Endothelial cell of umbilical vein (primary cell): ENCODE measurements around the gene HIRA. TPM values are rescaled to one million over a fixed set of nuclear protein-coding genes. Genes with fewer than 3 reads are reported as not detected.

Source experiments
- BruUV-seq: library from RNA; stranded (reverse); fragments of 400-500 nt; replicated peaks from 2 replicates; lab custom pipeline; 2021; lab: Mats Ljungman, UMichigan
- CTCF ChIA-PET: fragments of 300-600, 350-600 bp; sonication (Branson Sonifier 250); formaldehyde crosslinking; loops from one replicate; lab custom pipeline; 2021; ENCODE audit warnings: antibody characterized with exemption, inconsistent platforms; lab: Charles Lee
- POLR2A ChIA-PET: fragments of 300-600, 350-600 bp; sonication (Branson Sonifier 250); formaldehyde crosslinking; loops from one replicate; lab custom pipeline; 2021; ENCODE audit warnings: antibody characterized with exemption, inconsistent platforms; lab: Charles Lee
- DNase-seq: peaks from one replicate; pipeline ENCODE4 v3.0.0-alpha.2; 2011; ENCODE audit warnings: low read depth, low spot score
- FAIRE-seq: peaks from 2 replicates; lab custom pipeline; 2011; peaks lifted over from hg19 to GRCh38; lab: Jason Lieb, UNC
- H2AFZ ChIP-seq: 2 replicates; pipeline ENCODE4 v1.6.0; 2012; ENCODE audit warnings: low read depth, low read length, control low read depth, inconsistent platforms
- H3K27ac ChIP-seq: 2 replicates; pipeline ENCODE4 v1.5.1; 2011; ENCODE audit warnings: low read depth, mild to moderate bottlenecking, control low read depth, low read length, moderate library complexity; ENCODE audit not compliant: insufficient read depth
- H3K27me3 ChIP-seq, 2 experiments: 2 replicates each; pipeline versions ENCODE4 v1.6.0 to v1.6.1; 2011; ENCODE audit warnings: low read length in 2 of 2, mixed read lengths in 1 of 2; ENCODE audit not compliant: control insufficient read depth in 2 of 2, insufficient read depth in 2 of 2
- H3K36me3 ChIP-seq, 2 experiments: 2 replicates in 1 of 2; 3 replicates in 1 of 2; pipeline ENCODE4 v1.5.1; 2011; ENCODE audit warnings: low read length in 2 of 2, mild to moderate bottlenecking in 1 of 2, moderate library complexity in 1 of 2; ENCODE audit not compliant: control insufficient read depth in 2 of 2, insufficient read depth in 2 of 2; ENCODE audit errors: extremely low read depth in 1 of 2
- H3K4me1 ChIP-seq: 3 replicates; pipeline ENCODE4 v1.5.1; 2011; ENCODE audit warnings: mild to moderate bottlenecking, low read length; ENCODE audit not compliant: control insufficient read depth, insufficient read depth; ENCODE audit errors: extremely low read depth
- H3K4me2 ChIP-seq: 2 replicates; pipeline ENCODE4 v1.6.1; 2011; ENCODE audit warnings: low read length, control low read depth, mixed read lengths; ENCODE audit not compliant: insufficient read depth
- H3K4me3 ChIP-seq, 3 experiments: fragments of 200-600 bp in 1 of 3; sonication (generic), shearing (Covaris generic) in 1 of 3; replicated peaks in 1 of 3; 2 replicates each; pipeline ENCODE4 v1.5.1; 2011 to 2016; ENCODE audit warnings: control low read depth in 3 of 3, low read length in 3 of 3, mild to moderate bottlenecking in 2 of 3, inconsistent platforms in 1 of 3, low read depth in 1 of 3, moderate library complexity in 1 of 3; ENCODE audit not compliant: insufficient read depth in 1 of 3
- H3K79me2 ChIP-seq: 2 replicates; pipeline ENCODE4 v1.6.0; 2012; ENCODE audit warnings: low read length, inconsistent platforms; ENCODE audit not compliant: control insufficient read depth, insufficient read depth
- H3K9ac ChIP-seq: replicated peaks from 2 replicates; pipeline ENCODE3; 2011; ENCODE audit warnings: low read length, control low read depth; ENCODE audit not compliant: insufficient read depth; ENCODE audit errors: extremely low read depth
- H3K9me1 ChIP-seq: replicated peaks from 3 replicates; pipeline ENCODE4 v1.6.0; 2011; ENCODE audit warnings: mild to moderate bottlenecking, low read length; ENCODE audit not compliant: control insufficient read depth, insufficient read depth; ENCODE audit errors: extremely low read depth
- H3K9me3 ChIP-seq: replicated peaks from 2 replicates; pipeline ENCODE4 v1.5.1; 2012; ENCODE audit warnings: low read length, inconsistent platforms; ENCODE audit not compliant: control insufficient read depth, insufficient read depth
- H4K20me1 ChIP-seq: replicated peaks from 2 replicates; pipeline ENCODE3; 2011; ENCODE audit warnings: mild to moderate bottlenecking, low read length; ENCODE audit not compliant: control insufficient read depth, insufficient read depth; ENCODE audit errors: extremely low read depth
- EZH2 ChIP-seq: IDR thresholded peaks from 2 replicates; pipeline ENCODE4 v1.6.1; 2012; ENCODE audit warnings: borderline replicate concordance, low read depth, mild to moderate bottlenecking, moderate library complexity, low read length, inconsistent platforms; ENCODE audit not compliant: severe bottlenecking
- FOS ChIP-seq: IDR thresholded peaks from 2 replicates; pipeline ENCODE4 v1.6.1; 2011; ENCODE audit warnings: mild to moderate bottlenecking, low read length, moderate library complexity, borderline replicate concordance; ENCODE audit not compliant: insufficient read depth
- GATA2 ChIP-seq: IDR thresholded peaks from 2 replicates; pipeline ENCODE4 v1.7.0; 2011; ENCODE audit warnings: low read depth, mild to moderate bottlenecking, moderate library complexity, mixed read lengths, low read length; ENCODE audit not compliant: insufficient read length, insufficient read depth
- JUN ChIP-seq: IDR thresholded peaks from 2 replicates; pipeline ENCODE4 v1.6.1; 2011; ENCODE audit warnings: borderline replicate concordance, low read depth; ENCODE audit not compliant: insufficient read length, insufficient read depth
- MYC ChIP-seq: IDR thresholded peaks from one replicate; pipeline ENCODE4 v1.6.1; 2011; ENCODE audit warnings: mild to moderate bottlenecking, low read depth, low read length
- POLR2A ChIP-seq: IDR thresholded peaks from 2 replicates; pipeline ENCODE4 v1.6.1; 2012; ENCODE audit warnings: low read depth, mild to moderate bottlenecking, control low read depth, low read length
- POLR2AphosphoS5 ChIP-seq: IDR thresholded peaks from 2 replicates; pipeline ENCODE4 v1.6.1; 2012; ENCODE audit warnings: low read depth, mild to moderate bottlenecking, control low read depth, low read length, moderate library complexity; ENCODE audit not compliant: insufficient read depth
- dilution Hi-C: fragments of 300-500 bp; cut with MboI; formaldehyde crosslinking; loops from one replicate; pipeline ENCODE4 v1.15.0; 2019; ENCODE audit warnings: low sequenced_read_pairs; ENCODE audit not compliant: extremely low pct_ligation_motif_present
- intact Hi-C: fragments of 100-400 bp; cut with micrococcal nuclease; formaldehyde crosslinking; loops from one replicate; pipeline ENCODE4 v1.10.0; 2022
- polyA plus RNA-seq, 4 experiments: library from polyadenylated mRNA; depleted of rRNA in 3 of 4; stranded (reverse) in 3 of 4; unstranded in 1 of 4; fragments of >200 nt; gene quantifications; 2 replicates each; pipeline versions ENCODE4 v1.2.1 to v1.2.3, GENCODE V29; 2011 to 2012; ENCODE audit warnings: missing spikeins in 1 of 4
- total RNA-seq: library from RNA; stranded (reverse); gene quantifications from 2 replicates; pipeline ENCODE4 v1.2.3, GENCODE V29; 2021
- TF ChIP-seq, protein P1 (sequence below): IDR thresholded peaks from 2 replicates; pipeline ENCODE4 v1.6.1; 2011; ENCODE audit not compliant: insufficient read depth, insufficient read length
- TF ChIP-seq, protein P2 (sequence below), 2 donors: IDR thresholded peaks; 1 replicate in 1 of 2; 2 replicates in 1 of 2; pipeline ENCODE4 v1.5.1; 2011; ENCODE audit warnings: low read length in 2 of 2, mild to moderate bottlenecking in 2 of 2, moderate library complexity in 2 of 2, control low read depth in 1 of 2, inconsistent platforms in 1 of 2, low read depth in 1 of 2; ENCODE audit not compliant: insufficient read depth in 1 of 2; ENCODE audit errors: extremely low read depth in 1 of 2

The HIRA gene
- total and polyA plus RNA-seq, 2 donors (not counting 3 experiments of a cell fraction or from before 2014, with no cell fraction given): 17.3 to 27.7 TPM

DNA sequence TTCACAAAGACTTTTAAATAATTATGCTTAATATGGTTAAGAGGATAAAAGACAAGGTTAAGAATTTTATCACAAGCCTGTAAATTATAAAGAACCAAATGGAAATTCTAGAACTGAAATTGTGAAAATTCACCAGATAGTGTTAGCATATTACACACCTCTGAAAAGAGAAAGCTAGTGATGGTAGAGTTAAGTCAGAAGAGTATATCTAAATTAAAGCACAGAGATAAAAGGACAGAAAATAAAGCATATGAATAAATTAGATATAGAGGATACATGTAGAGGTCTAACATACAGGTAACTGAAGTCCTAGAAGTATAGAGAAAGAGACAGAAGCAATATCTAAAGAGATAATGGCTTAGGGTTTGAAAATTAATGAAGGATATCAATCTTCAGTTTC lies 135.8 kb downstream of the HIRA start:
- Histone ChIP-seq H3K9me1 (no peaks in the 10 kb centered on the region), H3K9ac (no peak overlapping the region), H2AFZ (no peak overlapping the region), H3K27me3 (peaks cover 2 to 5% of the 10 kb centered on the region in 2 experiments), H4K20me1 (no peaks in the 10 kb centered on the region), H3K4me2 (no peak overlapping the region), H3K4me1 (peaks cover 7% of the 10 kb centered on the region), H3K36me3 (no peaks in the 10 kb centered on the region), H3K4me3 (no peak overlapping the region), H3K27ac (no peak overlapping the region), H3K9me3 (no peaks in the 10 kb centered on the region), H3K79me2 (no peaks in the 10 kb centered on the region)
- TF ChIP-seq GATA2 (no peak), POLR2AphosphoS5 (no peak), MYC (no peak), EZH2 (no peak), FOS (no peak), JUN (no peak), POLR2A (no peak)
- TF ChIP-seq, protein P1, sequence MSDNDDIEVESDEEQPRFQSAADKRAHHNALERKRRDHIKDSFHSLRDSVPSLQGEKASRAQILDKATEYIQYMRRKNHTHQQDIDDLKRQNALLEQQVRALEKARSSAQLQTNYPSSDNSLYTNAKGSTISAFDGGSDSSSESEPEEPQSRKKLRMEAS: no peak
- TF ChIP-seq, protein P2, sequence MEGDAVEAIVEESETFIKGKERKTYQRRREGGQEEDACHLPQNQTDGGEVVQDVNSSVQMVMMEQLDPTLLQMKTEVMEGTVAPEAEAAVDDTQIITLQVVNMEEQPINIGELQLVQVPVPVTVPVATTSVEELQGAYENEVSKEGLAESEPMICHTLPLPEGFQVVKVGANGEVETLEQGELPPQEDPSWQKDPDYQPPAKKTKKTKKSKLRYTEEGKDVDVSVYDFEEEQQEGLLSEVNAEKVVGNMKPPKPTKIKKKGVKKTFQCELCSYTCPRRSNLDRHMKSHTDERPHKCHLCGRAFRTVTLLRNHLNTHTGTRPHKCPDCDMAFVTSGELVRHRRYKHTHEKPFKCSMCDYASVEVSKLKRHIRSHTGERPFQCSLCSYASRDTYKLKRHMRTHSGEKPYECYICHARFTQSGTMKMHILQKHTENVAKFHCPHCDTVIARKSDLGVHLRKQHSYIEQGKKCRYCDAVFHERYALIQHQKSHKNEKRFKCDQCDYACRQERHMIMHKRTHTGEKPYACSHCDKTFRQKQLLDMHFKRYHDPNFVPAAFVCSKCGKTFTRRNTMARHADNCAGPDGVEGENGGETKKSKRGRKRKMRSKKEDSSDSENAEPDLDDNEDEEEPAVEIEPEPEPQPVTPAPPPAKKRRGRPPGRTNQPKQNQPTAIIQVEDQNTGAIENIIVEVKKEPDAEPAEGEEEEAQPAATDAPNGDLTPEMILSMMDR (IDR thresholded peaks at IDR 0.05; ENCODE audit: extremely low read depth in 1 of 2, insufficient read depth in 1 of 2, low read depth in 1 of 2, low read length in 2 of 2): no peak
- POLR2A ChIA-PET: no interaction called here
- DNase-seq (no peak), FAIRE-seq (no peak)
- intact Hi-C loops: loop anchor here (10.0 kb wide), 1 partner anchor 339 kb away; no protein-coding TSS in a partner anchor
- CTCF ChIA-PET: interaction anchor here (1.2 to 3.6 kb wide), 3 partner anchors 116 to 334 kb away, joined by 3 to 13 read pairs (median 4); partner anchors contain the start of gene SLC25A1
- dilution Hi-C loops: no loop called here
- BruUV-seq: no TSS peak
